GM10847 (cell line): ENCODE measurements around the gene RBBP6.
A peak's percentile ranks its signal among the peaks of the same experiment; 100 is the strongest.

Experiments used
- POLR2A ChIP-seq: IDR thresholded peaks from 2 replicates; pipeline ENCODE4 v1.6.1; 2011; ENCODE audit not compliant: insufficient read length; ENCODE audit errors: extremely low read depth

RBBP6 gene, protein sequence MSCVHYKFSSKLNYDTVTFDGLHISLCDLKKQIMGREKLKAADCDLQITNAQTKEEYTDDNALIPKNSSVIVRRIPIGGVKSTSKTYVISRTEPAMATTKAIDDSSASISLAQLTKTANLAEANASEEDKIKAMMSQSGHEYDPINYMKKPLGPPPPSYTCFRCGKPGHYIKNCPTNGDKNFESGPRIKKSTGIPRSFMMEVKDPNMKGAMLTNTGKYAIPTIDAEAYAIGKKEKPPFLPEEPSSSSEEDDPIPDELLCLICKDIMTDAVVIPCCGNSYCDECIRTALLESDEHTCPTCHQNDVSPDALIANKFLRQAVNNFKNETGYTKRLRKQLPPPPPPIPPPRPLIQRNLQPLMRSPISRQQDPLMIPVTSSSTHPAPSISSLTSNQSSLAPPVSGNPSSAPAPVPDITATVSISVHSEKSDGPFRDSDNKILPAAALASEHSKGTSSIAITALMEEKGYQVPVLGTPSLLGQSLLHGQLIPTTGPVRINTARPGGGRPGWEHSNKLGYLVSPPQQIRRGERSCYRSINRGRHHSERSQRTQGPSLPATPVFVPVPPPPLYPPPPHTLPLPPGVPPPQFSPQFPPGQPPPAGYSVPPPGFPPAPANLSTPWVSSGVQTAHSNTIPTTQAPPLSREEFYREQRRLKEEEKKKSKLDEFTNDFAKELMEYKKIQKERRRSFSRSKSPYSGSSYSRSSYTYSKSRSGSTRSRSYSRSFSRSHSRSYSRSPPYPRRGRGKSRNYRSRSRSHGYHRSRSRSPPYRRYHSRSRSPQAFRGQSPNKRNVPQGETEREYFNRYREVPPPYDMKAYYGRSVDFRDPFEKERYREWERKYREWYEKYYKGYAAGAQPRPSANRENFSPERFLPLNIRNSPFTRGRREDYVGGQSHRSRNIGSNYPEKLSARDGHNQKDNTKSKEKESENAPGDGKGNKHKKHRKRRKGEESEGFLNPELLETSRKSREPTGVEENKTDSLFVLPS (N-terminal part only)

GRCh38 chr16:24539295-24539849, at the start of gene RBBP6:
RBBP6 (plus strand) TSS chr16:24539566; CDS start chr16:24540627, 1,061 bp downstream.
- TF ChIP-seq POLR2A = peak; percentile 91

- TF ChIP-seq POLR2A = no peak
These were observed 48.5 kb upstream of the RBBP6 start for GRCh38 chr16:24490866-24491265.

DNA sequence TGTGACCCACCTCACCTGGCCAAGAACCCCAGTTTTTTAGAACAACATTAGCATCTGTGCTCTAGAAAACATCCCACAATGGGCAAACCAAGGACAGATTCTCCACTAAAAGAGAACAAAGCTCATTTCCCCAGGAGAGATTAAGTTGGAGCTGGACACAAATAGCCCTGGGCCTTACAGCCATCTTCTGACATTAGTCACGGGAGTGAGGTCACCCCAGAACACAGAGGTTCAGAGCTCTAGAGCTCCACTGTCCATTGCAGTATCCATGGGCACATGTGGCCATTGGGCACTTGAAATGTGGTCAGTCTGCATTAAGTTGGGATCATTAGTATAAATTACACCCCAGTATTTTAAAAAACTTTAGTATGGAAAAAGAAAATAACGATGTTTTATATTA, 47.6 kb upstream of the RBBP6 start:
- no peak for TF ChIP-seq POLR2A

GRCh38 chr16:24493821-24494220, 45.5 kb upstream of the RBBP6 start:
- no peak for TF ChIP-seq POLR2A

- TF ChIP-seq POLR2A = no peak
These were observed 41.9 kb upstream of the RBBP6 start for GRCh38 chr16:24497440-24497839.

GRCh38 chr16:24499193-24499814, 40.1 kb upstream of the RBBP6 start:
- TF ChIP-seq POLR2A = no peak

DNA sequence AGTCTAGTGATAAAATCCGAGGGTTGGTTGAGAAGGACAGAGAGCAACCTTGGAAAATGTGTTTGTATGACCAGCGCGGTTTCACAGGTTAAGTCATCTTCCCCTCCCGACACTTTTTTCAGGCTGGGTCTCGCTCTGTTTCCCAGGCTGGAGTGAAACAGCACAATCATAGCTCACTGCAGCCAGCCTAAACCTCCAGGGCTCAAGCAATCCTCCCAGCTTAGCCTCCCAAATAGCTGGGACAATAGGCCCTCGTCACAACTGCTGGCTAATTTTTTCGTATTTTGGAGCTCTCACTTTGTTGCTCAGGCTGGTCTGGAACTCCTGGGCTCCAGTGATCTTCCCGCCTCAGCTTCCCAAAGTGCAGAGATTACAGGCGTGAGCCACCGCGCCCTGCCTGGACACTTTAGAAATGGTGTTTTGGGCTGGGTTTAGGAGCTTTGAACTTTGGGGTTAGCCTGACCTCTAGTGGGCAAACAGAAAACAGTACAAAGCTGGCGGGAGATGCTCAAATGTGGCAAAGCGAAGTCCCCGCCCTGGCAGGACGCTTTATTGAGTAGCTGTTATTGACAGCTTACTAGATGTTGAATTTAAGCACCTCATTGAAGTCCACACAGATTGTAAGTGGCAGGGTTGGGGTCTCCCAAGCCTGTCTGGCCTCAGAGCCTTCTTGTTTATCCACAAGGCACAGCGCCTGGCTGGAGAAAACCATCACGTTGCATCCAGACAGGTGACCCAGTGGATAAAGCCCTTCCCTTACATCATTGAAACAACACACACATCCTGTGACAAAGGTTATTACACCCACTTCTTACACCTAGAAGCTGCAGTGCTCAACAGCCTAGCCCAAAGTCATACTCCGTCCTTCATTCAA, 34.7 kb upstream of the RBBP6 start:
- no peak for TF ChIP-seq POLR2A

GRCh38 chr16:24505959-24506358, 33.4 kb upstream of the RBBP6 start:
- TF ChIP-seq POLR2A = no peak

- TF ChIP-seq POLR2A = no peak
These were observed 31.3 kb upstream of the RBBP6 start for GRCh38 chr16:24507959-24508480.

- TF ChIP-seq POLR2A = no peak
These were observed 30.8 kb upstream of the RBBP6 start for GRCh38 chr16:24508614-24509013.

- no peak for TF ChIP-seq POLR2A
These were observed 29.8 kb upstream of the RBBP6 start for GRCh38 chr16:24509536-24509935.

DNA sequence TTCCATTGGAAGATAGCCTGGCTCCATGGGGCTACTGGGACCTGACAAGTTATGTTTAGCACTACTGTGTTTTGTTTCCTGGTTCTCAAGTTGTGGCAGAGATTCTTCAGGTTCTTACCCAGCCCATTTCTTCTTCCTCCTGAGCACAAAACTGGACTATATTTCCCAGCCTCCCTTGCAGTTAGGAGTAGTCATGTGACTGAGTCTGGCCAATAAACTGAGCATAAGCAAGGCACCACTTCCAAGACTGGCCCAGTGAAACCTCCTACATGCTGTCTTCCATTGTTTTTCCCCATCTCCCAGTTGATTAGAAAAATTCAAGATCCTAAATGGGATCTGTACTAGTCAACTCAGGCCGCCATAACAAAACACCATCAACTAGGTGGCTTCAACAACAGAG, 28.2 kb upstream of the RBBP6 start:
- TF ChIP-seq POLR2A = no peak

DNA sequence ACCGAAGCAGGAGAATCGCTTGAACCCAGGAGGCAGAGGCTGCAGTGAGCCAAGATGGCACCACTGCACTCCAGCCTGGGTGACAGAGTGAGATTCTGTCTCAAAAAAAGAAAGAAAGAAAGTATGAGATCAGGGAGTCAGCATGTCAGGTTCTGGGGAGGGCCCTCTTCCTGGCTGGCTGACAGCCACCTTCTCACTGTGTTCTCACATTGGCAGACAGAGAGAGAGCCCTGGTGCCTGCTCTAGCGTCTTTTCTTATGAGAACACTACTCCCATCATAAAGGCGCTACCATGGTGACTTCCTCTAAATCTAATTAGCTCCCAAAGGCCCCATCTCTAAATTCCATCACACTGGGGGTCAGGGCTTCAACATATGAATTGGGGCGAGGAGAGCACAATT, 27.6 kb upstream of the RBBP6 start:
- no peak for TF ChIP-seq POLR2A

DNA sequence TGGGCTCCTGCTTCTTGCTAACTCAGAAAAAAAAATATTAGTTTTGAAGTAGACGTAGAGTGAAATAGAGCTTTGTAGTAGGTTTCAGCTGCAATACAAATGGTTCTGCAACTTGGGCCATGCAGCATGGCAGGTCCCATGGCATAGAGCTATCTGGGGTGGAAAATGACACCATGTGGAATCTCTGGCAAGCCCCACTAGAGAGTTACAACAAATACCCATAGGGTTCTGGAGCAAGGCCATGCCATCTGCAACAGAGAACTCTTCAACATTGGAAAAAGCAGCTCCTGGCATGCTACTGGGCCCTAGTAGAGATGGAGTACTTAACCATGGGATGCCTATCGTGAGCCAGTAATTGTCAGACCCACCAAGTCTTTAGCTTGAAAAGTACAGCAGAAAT, 25.3 kb upstream of the RBBP6 start:
- no peak for TF ChIP-seq POLR2A

GRCh38 chr16:24515186-24515585, 24.2 kb upstream of the RBBP6 start:
- no peak for TF ChIP-seq POLR2A
